GM12878 (cell line): ENCODE measurements around the gene GGT5. TPM values are rescaled to one million over a fixed set of nuclear protein-coding genes. Genes with fewer than 3 reads are reported as not detected.

Experiments
- ATAC-seq: fragments of 200-7000 bp; cut with Tn5 transposase; 3 replicates; pipeline ENCODE4 v1.9.1; 2020; ENCODE audit warnings: mild to moderate bottlenecking, moderate library complexity
- BruUV-seq: library from RNA; stranded (reverse); fragments of 400-500 nt; replicated peaks from 2 replicates; lab custom pipeline; 2021; lab: Mats Ljungman, UMichigan
- CTCF ChIA-PET: fragments of 300-600 bp; sonication (Branson Sonifier 250); formaldehyde crosslinking; extraction: SDS; loops from one replicate; lab custom pipeline; 2021; ENCODE audit warnings: inconsistent platforms; lab: Yijun Ruan, JAX
- POLR2A ChIA-PET: fragments of 350-600 bp; formaldehyde crosslinking; extraction: SDS; loops from one replicate; lab custom pipeline; 2021; ENCODE audit warnings: inconsistent platforms; lab: Charles Lee
- RAD21 ChIA-PET: fragments of 300-600 bp; sonication (Branson Sonifier 250); formaldehyde crosslinking; loops from one replicate; lab custom pipeline; 2023; ENCODE audit warnings: antibody characterized with exemption; ENCODE audit not compliant: unreplicated experiment; lab: Charles Lee
- SMC1A ChIA-PET: fragments of 300-600 bp; sonication (Branson Sonifier 250); formaldehyde crosslinking; loops from one replicate; lab custom pipeline; 2023; ENCODE audit not compliant: unreplicated experiment, uncharacterized antibody; lab: Charles Lee
- DNase-seq: peaks from one replicate; pipeline ENCODE4 v3.0.0-alpha.2; 2011; ENCODE audit warnings: low read depth, low spot score
- FAIRE-seq: peaks from 3 replicates; lab custom pipeline; 2011; peaks lifted over from hg19 to GRCh38; lab: Jason Lieb, UNC
- H2AFZ ChIP-seq: 2 replicates; pipeline ENCODE4 v1.6.0; 2011; ENCODE audit warnings: low read depth, low read length, control low read depth; ENCODE audit not compliant: control insufficient read depth
- H3K27ac ChIP-seq: 2 replicates; pipeline ENCODE4 v1.5.1; 2011; ENCODE audit warnings: control low read depth; ENCODE audit not compliant: control insufficient read depth, insufficient read depth
- H3K27me3 ChIP-seq, 2 experiments: replicated peaks in 1 of 2; 2 replicates each; pipeline versions ENCODE4 v1.6.0 to v1.6.1; 2011; ENCODE audit warnings: low read length in 1 of 2; ENCODE audit not compliant: control insufficient read depth in 2 of 2, insufficient read depth in 2 of 2
- H3K36me3 ChIP-seq, 2 experiments: 2 replicates each; pipeline ENCODE4 v1.5.1; 2011; ENCODE audit warnings: low read length in 1 of 2; ENCODE audit not compliant: control insufficient read depth in 2 of 2, insufficient read depth in 2 of 2
- H3K4me1 ChIP-seq: 2 replicates; pipeline ENCODE4 v1.6.1; 2011; ENCODE audit warnings: mild to moderate bottlenecking, low read length, moderate library complexity, mixed read lengths; ENCODE audit not compliant: control insufficient read depth, insufficient read depth
- H3K4me2 ChIP-seq: 2 replicates; pipeline ENCODE4 v1.6.0; 2011; ENCODE audit warnings: control low read depth; ENCODE audit not compliant: control insufficient read depth, insufficient read depth
- H3K4me3 ChIP-seq: fragments of 200-600 bp; sonication (generic); 2 replicates; pipeline ENCODE4 v1.5.1; 2016
- H3K79me2 ChIP-seq: 2 replicates; pipeline ENCODE4 v1.6.0; 2011; ENCODE audit warnings: low read length; ENCODE audit not compliant: control insufficient read depth, insufficient read depth
- H3K9ac ChIP-seq: 2 replicates; pipeline ENCODE4 v1.8.0; 2011; ENCODE audit warnings: low read length, control low read depth, mixed read lengths; ENCODE audit not compliant: control insufficient read depth, insufficient read depth
- H3K9me3 ChIP-seq: replicated peaks from 3 replicates; pipeline ENCODE4 v1.5.1; 2011; ENCODE audit warnings: mild to moderate bottlenecking, low read length; ENCODE audit not compliant: control insufficient read depth, insufficient read depth
- H4K20me1 ChIP-seq: 2 replicates; pipeline ENCODE4 v1.6.0; 2011; ENCODE audit not compliant: control insufficient read depth, insufficient read depth
- BHLHE40 ChIP-seq, 2 experiments: fragments of 450-650 bp in 1 of 2; IDR thresholded peaks; 2 replicates each; pipeline ENCODE4 v1.6.1; 2011 to 2017; ENCODE audit warnings: low read depth in 2 of 2, borderline replicate concordance in 1 of 2, improper control_type of control experiment in 1 of 2, low read length in 1 of 2, mild to moderate bottlenecking in 1 of 2
- BMI1 ChIP-seq: fragments of 450-650 bp; IDR thresholded peaks from 2 replicates; pipeline ENCODE4 v1.6.1; 2016; ENCODE audit warnings: mild to moderate bottlenecking, moderate library complexity, borderline replicate concordance
- DPF2 ChIP-seq: fragments of 450-650 bp; IDR thresholded peaks from 2 replicates; pipeline ENCODE4 v1.6.1; 2017; ENCODE audit warnings: mild to moderate bottlenecking
- JUND ChIP-seq: IDR thresholded peaks from 2 replicates; pipeline ENCODE4 v1.6.1; 2012; ENCODE audit warnings: low read depth, mild to moderate bottlenecking, low read length, improper control_type of control experiment, moderate library complexity
- MEF2B ChIP-seq: fragments of 450-650 bp; IDR thresholded peaks from 2 replicates; pipeline ENCODE4 v1.6.1; 2018; ENCODE audit warnings: mild to moderate bottlenecking, moderate library complexity; ENCODE audit not compliant: partially characterized antibody, poor library complexity, severe bottlenecking
- MTA3 ChIP-seq: IDR thresholded peaks from 2 replicates; pipeline ENCODE4 v1.6.1; 2012; ENCODE audit warnings: low read length, inconsistent platforms, borderline replicate concordance
- NFXL1 ChIP-seq: fragments of 450-650 bp; IDR thresholded peaks from 2 replicates; pipeline ENCODE4 v1.6.1; 2017; ENCODE audit warnings: antibody characterized with exemption, mild to moderate bottlenecking, borderline replicate concordance
- NR2C1 ChIP-seq: fragments of 450-650 bp; IDR thresholded peaks from 2 replicates; pipeline ENCODE4 v1.6.1; 2017; ENCODE audit warnings: antibody characterized with exemption, mild to moderate bottlenecking, moderate library complexity
- RELA ChIP-seq: fragments of 450-650 bp; IDR thresholded peaks from 2 replicates; pipeline ENCODE4 v1.8.0; 2014; ENCODE audit warnings: borderline replicate concordance; ENCODE audit not compliant: partially characterized antibody
- SMAD1 ChIP-seq: fragments of 450-650 bp; IDR thresholded peaks from 2 replicates; pipeline ENCODE4 v1.6.1; 2018; ENCODE audit warnings: mild to moderate bottlenecking, low read depth; ENCODE audit not compliant: partially characterized antibody
- TCF3 ChIP-seq: IDR thresholded peaks from 2 replicates; pipeline ENCODE4 v1.6.1; 2012; ENCODE audit warnings: low read depth, mild to moderate bottlenecking, low read length, borderline replicate concordance; ENCODE audit not compliant: insufficient read depth
- YBX1 ChIP-seq: fragments of 450-650 bp; IDR thresholded peaks from 2 replicates; pipeline ENCODE4 v1.6.1; 2016; ENCODE audit warnings: antibody characterized with exemption
- ZNF274 ChIP-seq: IDR thresholded peaks from one replicate; pipeline ENCODE4 v1.8.0; 2011; ENCODE audit not compliant: insufficient read length, insufficient read depth
- ZNF384 ChIP-seq: IDR thresholded peaks from 2 replicates; pipeline ENCODE4 v1.6.1; 2012; ENCODE audit warnings: low read depth, mild to moderate bottlenecking, low read length, improper control_type of control experiment, borderline replicate concordance
- WGBS: methylation state at CpG from one replicate; pipeline ENCODE4 v1.1.6; 2016; ENCODE audit warnings: low lambda C conversion rate; ENCODE audit not compliant: insufficient replicate concordance, insufficient coverage; ENCODE audit errors: missing lambda C conversion rate; 5-methylcytosine and 5-hydroxymethylcytosine counted together
- in situ Hi-C: fragments of 300-500 bp; cut with MboI; formaldehyde crosslinking; loops from 9 replicates; pipeline ENCODE4 v1.14.3; 2018; ENCODE audit warnings: mixed read lengths
- intact Hi-C: fragments of 100-400 bp; cut with micrococcal nuclease; formaldehyde crosslinking; loops from one replicate; pipeline ENCODE4 v1.14.2; 2022; ENCODE audit not compliant: unreplicated experiment
- polyA plus RNA-seq, 11 experiments: library from polyadenylated mRNA; depleted of rRNA in 4 of 11; unstranded in 6 of 11; stranded (reverse) in 5 of 11; fragments of >200 nt; fragmentation: Nextera tagmentation in 4 of 11; fragmentation: Illumina TruSeq in 1 of 11; extraction: Ambion mirVana in 4 of 11; extraction: Trizol in 1 of 11; gene quantifications; 1 replicate in 1 of 11; 2 replicates in 10 of 11; pipeline versions ENCODE4 v1.2.1 to v1.2.3, GENCODE V29; 2011 to 2016; ENCODE audit warnings: inconsistent platforms in 2 of 11, missing spikeins in 2 of 11, low read depth in 1 of 11
- total RNA-seq, 4 experiments: library from RNA; depleted of rRNA in 3 of 4; stranded (reverse); fragments of >200 nt in 3 of 4; fragmentation: Illumina TruSeq in 1 of 4; extraction: Trizol in 1 of 4; gene quantifications; 2 replicates each; pipeline versions ENCODE4 v1.2.1 to v1.2.3, GENCODE V29; 2013 to 2021
- TF ChIP-seq, protein P1 (sequence below): fragments of 450-650 bp; IDR thresholded peaks from 2 replicates; pipeline ENCODE4 v1.6.1; 2017; ENCODE audit warnings: mild to moderate bottlenecking, moderate library complexity

The GGT5 gene
- total and polyA plus RNA-seq, 10 of the 15 experiments (the other 5 are each of a cell fraction or from before 2014, with no cell fraction given): 0.34 TPM; not detected in 9

DNA sequence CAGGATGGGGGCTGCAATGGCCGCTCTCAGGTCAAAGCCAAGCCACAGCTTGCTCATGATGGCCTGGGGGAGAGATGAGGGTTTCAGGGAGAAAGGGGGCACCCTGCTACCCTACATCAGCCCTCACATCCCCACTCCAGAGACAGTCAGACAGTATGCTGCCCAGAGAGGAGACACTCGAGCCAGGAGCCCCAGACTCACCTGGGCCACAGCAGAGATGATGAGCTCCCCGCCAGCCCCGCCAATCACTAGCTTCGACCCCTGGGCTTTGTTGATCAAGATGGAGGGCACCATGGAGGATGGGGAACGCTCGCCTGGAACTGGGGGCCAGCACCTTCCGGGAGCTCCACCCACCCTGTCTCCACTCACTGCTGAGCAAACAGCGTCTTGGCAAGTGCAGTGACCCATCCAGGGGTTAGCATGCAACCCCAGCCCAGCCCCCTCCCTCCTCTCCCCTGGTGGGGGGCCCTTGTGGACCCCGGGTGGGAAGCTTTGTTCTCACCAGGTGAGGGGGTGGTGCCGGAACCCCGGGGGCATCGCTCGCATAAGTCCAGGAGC lies 19.8 kb downstream of the GGT5 start:
- BruUV-seq: no TSS peak
- RAD21 ChIA-PET: no interaction called here

More for the DNA sequence above, 19.8 kb downstream of the GGT5 start:
- H3K27ac ChIP-seq: no peak overlapping the region
- H3K4me2 ChIP-seq: no peak overlapping the region
- no peak overlapping the region for H2AFZ ChIP-seq
- ATAC-seq (no peak), FAIRE-seq (no peak), DNase-seq (no peak)
- intact Hi-C loops (no loop called here), in situ Hi-C loops (no loop called here)
- H3K9me3 ChIP-seq: peaks cover 3% of the 10 kb centered on the region; the same call in 1 of the 3 replicates
- WGBS: 65% methylated on average over 14 of the region's 14 CpGs
- SMC1A ChIA-PET: no interaction called here
- no peaks in the 10 kb centered on the region for H3K36me3 ChIP-seq
- H3K27me3 ChIP-seq: no peaks in the 10 kb centered on the region; a peak in 1 of 4 replicates
- no peak overlapping the region for H3K9ac ChIP-seq
- no peaks in the 10 kb centered on the region for H4K20me1 ChIP-seq
- TF ChIP-seq NFXL1: no peak
- TF ChIP-seq MTA3: no peak
- no peak for TF ChIP-seq YBX1
- no peak for TF ChIP-seq ZNF384
- no peak for TF ChIP-seq MEF2B
- no peak for TF ChIP-seq BMI1
- TF ChIP-seq RELA: no peak
- no peak for TF ChIP-seq JUND
- no peak for TF ChIP-seq TCF3
- TF ChIP-seq BHLHE40 (IDR thresholded peaks at IDR 0.05; ENCODE audit: borderline replicate concordance in 1 of 2, low read depth in 2 of 2, low read length in 1 of 2): no peak
- TF ChIP-seq ZNF274: no peak
- TF ChIP-seq SMAD1: no peak
- TF ChIP-seq DPF2: no peak
- TF ChIP-seq NR2C1: no peak
- TF ChIP-seq, protein P1, sequence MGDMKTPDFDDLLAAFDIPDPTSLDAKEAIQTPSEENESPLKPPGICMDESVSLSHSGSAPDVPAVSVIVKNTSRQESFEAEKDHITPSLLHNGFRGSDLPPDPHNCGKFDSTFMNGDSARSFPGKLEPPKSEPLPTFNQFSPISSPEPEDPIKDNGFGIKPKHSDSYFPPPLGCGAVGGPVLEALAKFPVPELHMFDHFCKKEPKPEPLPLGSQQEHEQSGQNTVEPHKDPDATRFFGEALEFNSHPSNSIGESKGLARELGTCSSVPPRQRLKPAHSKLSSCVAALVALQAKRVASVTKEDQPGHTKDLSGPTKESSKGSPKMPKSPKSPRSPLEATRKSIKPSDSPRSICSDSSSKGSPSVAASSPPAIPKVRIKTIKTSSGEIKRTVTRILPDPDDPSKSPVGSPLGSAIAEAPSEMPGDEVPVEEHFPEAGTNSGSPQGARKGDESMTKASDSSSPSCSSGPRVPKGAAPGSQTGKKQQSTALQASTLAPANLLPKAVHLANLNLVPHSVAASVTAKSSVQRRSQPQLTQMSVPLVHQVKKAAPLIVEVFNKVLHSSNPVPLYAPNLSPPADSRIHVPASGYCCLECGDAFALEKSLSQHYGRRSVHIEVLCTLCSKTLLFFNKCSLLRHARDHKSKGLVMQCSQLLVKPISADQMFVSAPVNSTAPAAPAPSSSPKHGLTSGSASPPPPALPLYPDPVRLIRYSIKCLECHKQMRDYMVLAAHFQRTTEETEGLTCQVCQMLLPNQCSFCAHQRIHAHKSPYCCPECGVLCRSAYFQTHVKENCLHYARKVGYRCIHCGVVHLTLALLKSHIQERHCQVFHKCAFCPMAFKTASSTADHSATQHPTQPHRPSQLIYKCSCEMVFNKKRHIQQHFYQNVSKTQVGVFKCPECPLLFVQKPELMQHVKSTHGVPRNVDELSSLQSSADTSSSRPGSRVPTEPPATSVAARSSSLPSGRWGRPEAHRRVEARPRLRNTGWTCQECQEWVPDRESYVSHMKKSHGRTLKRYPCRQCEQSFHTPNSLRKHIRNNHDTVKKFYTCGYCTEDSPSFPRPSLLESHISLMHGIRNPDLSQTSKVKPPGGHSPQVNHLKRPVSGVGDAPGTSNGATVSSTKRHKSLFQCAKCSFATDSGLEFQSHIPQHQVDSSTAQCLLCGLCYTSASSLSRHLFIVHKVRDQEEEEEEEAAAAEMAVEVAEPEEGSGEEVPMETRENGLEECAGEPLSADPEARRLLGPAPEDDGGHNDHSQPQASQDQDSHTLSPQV: no peak
- CTCF ChIA-PET: interaction anchor here (2.1 kb wide), 1 partner anchor 35 kb away, joined by 6 read pairs; no protein-coding TSS in a partner anchor
- H3K4me1 ChIP-seq: no peaks in the 10 kb centered on the region
- H3K79me2 ChIP-seq: no peaks in the 10 kb centered on the region
- POLR2A ChIA-PET: interaction anchor here (0.5 to 0.7 kb wide), 2 partner anchors 140 to 164 kb away, joined by 3 to 4 read pairs; no protein-coding TSS in a partner anchor
- no peak overlapping the region for H3K4me3 ChIP-seq
